Measurements from ENCODE around the gene CCNB1IP1. TPM values are rescaled to one million over a fixed set of nuclear protein-coding genes. Genes with fewer than 3 reads are reported as not detected.
"Not testable (repeated sequence)": the region's sequence is repeated elsewhere in the genome, so short reads cannot be mapped to it uniquely, and the experiment has no call there.

CCNB1IP1 gene
- total RNA-seq, 2 donors from 2014 or later = 17.1 to 66.9 TPM

- no peak for TF ChIP-seq CTCF (IDR thresholded peaks at IDR 0.05)
- no peak for TF ChIP-seq POLR2A (IDR thresholded peaks at IDR 0.05)
- no peaks in the 10 kb centered on the region for H3K27me3 ChIP-seq
- 90 to 96% methylated on average over 2 of the region's 2 CpGs for WGBS, 2 donors
- H3K4me1 ChIP-seq = no peaks in the 10 kb centered on the region
- H3K4me3 ChIP-seq = no peak overlapping the region
- no peak for DNase-seq
- no peak overlapping the region for H3K27ac ChIP-seq
- intact Hi-C loops (cut with DNase I) = no loop called here
- H3K36me3 ChIP-seq (replicated peaks in 1 of 2; ENCODE audit: insufficient read depth in 1 of 2, low read depth in 2 of 2) = no peaks in the 10 kb centered on the region
- peaks cover 0 to 9% (median 0%) of the 10 kb centered on the region in 3 donors for H3K9me3 ChIP-seq
- no peak for ATAC-seq
Observed at GRCh38 chr14:20277409-20277808, 55.7 kb downstream of the CCNB1IP1 start.

- Histone ChIP-seq H3K9me3 (peaks cover 0 to 11% (median 0%) of the 10 kb centered on the region in 3 donors), H3K36me3 (replicated peaks in 1 of 2; ENCODE audit: insufficient read depth in 1 of 2, low read depth in 2 of 2) (no peaks in the 10 kb centered on the region), H3K4me3 (no peak overlapping the region), H3K27me3 (no peaks in the 10 kb centered on the region), H3K4me1 (no peaks in the 10 kb centered on the region), H3K27ac (no peak overlapping the region)
- no peak for DNase-seq
- 97 to 100% methylated on average over 2 of the region's 2 CpGs for WGBS, 2 donors
- TF ChIP-seq POLR2A (IDR thresholded peaks at IDR 0.05) (no peak), CTCF (IDR thresholded peaks at IDR 0.05) (no peak)
- ATAC-seq = no peak
- intact Hi-C loops (cut with DNase I) = no loop called here
Observed at GRCh38 chr14:20274062-20274461, 59.0 kb downstream of the CCNB1IP1 start.

DNA sequence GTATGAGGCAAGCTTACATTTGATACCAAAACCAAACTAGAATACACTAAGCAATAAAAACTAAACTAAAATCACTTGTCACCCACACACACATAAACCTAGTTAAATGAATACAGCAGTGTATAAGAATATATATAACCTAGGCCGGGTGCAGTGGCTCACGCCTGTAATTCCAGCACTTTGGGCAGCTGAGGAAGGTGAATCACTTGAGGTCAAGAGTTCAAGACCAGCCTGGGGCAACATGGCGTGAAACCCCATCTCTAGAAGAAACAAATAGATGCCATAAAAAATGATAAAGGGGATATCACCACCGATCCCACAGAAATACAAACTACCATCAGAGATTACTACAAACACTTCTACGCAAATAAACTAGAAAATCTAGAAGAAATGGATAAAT is 68.7 kb downstream of the CCNB1IP1 start:
- H3K36me3 ChIP-seq (replicated peaks in 1 of 2; ENCODE audit: insufficient read depth in 1 of 2, low read depth in 2 of 2); H3K27ac ChIP-seq; intact Hi-C loops (cut with DNase I); H3K27me3 ChIP-seq; H3K4me3 ChIP-seq; H3K9me3 ChIP-seq; H3K4me1 ChIP-seq; DNase-seq; ATAC-seq: not testable (repeated sequence)
- 92 to 94% methylated on average over 5 of the region's 5 CpGs for WGBS, 2 donors

DNA sequence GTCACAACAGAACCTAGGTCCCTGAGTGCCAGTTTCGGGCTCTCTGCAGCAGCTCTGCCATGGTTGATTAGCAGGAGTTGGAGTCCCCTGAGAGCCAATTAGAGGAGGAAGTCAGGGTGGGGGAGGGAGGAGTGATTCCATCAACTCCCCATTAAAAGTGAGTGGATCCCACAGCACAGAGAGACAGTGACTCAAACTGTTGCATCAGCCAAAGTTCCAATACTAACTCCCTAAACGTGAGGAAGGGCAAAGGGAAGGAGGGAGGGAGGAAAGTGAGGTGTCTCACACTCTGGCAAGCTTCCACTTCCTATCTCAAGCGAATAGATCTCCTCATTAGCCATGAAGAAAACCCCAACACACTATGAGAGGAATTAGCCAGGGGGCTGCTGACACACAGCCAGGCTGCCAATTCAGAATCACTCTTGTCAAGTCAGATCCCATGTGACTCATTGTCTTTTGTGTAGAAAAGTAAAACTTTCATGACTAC is 70.4 kb downstream of the CCNB1IP1 start:
- Histone ChIP-seq H3K27ac (no peak overlapping the region), H3K4me1 (no peaks in the 10 kb centered on the region), H3K9me3 (no peaks in the 10 kb centered on the region), H3K4me3 (no peak overlapping the region), H3K27me3 (no peaks in the 10 kb centered on the region), H3K36me3 (replicated peaks in 1 of 2; ENCODE audit: insufficient read depth in 1 of 2, low read depth in 2 of 2) (no peaks in the 10 kb centered on the region)
- intact Hi-C loops (cut with DNase I) = no loop called here
- no peak for ATAC-seq
- TF ChIP-seq POLR2A (IDR thresholded peaks at IDR 0.05) = no peak
- TF ChIP-seq CTCF (IDR thresholded peaks at IDR 0.05) = no peak
- no peak for DNase-seq
- 48 to 52% methylated on average over 3 of the region's 3 CpGs for WGBS, 2 donors

Small RNA genes within 50 kb of the gene (small RNA-seq; reads per million reads assigned to genes)
- not detected for gene SNORA79B
- 36.7 reads per million, percentile 95 among the genes with 10 or more reads in this experiment for gene SNORD126

Other genes with a start within 250 kb of the CCNB1IP1 start
- not detected for gene OR4K17, start 222.5 kb downstream of the CCNB1IP1 start, total RNA-seq
- gene OR4N5, start 194.5 kb downstream of the CCNB1IP1 start, total RNA-seq = not detected
- gene OR11G2, start 142.4 kb downstream of the CCNB1IP1 start, total RNA-seq = not detected
- gene OR11H6, start 109.6 kb downstream of the CCNB1IP1 start, total RNA-seq = not detected
- gene OR11H7, start 104.3 kb downstream of the CCNB1IP1 start, total RNA-seq = not detected
- not detected for gene OR11H4, start 94.0 kb downstream of the CCNB1IP1 start, total RNA-seq
- 10 to 100 TPM; 12.5 to 16.6 TPM for gene TTC5, start 27.3 kb downstream of the CCNB1IP1 start, total RNA-seq
- gene PARP2, start 10.4 kb upstream of the CCNB1IP1 start, total RNA-seq = 10 to 100 TPM in 1 of 2 donors, 1 to 10 TPM in 1; 5.6 to 11.7 TPM
- 10 to 100 TPM; 32.3 to 35.3 TPM for gene TEP1, start 80.2 kb upstream of the CCNB1IP1 start, total RNA-seq
- under 1 TPM in 1 of 2 donors, not detected in 1; 0.26 TPM for gene KLHL33, start 102.9 kb upstream of the CCNB1IP1 start, total RNA-seq
- gene OSGEP, start 121.5 kb upstream of the CCNB1IP1 start, total RNA-seq = 10 to 100 TPM; 36.1 to 53.4 TPM
- gene APEX1, start 121.9 kb upstream of the CCNB1IP1 start, total RNA-seq = 100 to 1,000 TPM in 1 of 2 donors, 10 to 100 TPM in 1; 86.7 to 101 TPM
- gene PIP4P1, start 128.2 kb upstream of the CCNB1IP1 start, total RNA-seq = 10 to 100 TPM; 12.2 to 12.5 TPM
- 10 to 100 TPM; 20.4 to 24.9 TPM for gene PNP, start 136.1 kb upstream of the CCNB1IP1 start, total RNA-seq
- 1 to 10 TPM in 1 of 2 donors, not detected in 1; 4.3 TPM for gene RNASE10, start 172.3 kb upstream of the CCNB1IP1 start, total RNA-seq
- gene RNASE9, start 227.8 kb upstream of the CCNB1IP1 start, total RNA-seq = not detected